Measurements from ENCODE around the gene NDUFB4. TPM values are rescaled to one million over a fixed set of nuclear protein-coding genes. Genes with fewer than 3 reads are reported as not detected.

The NDUFB4 gene
- total RNA-seq, 2 experiments from 2014 or later = 81.3 to 84.0 TPM

- Histone ChIP-seq H3K4me3 (ENCODE audit: low read length) (no peak overlapping the region), H3K36me3 (ENCODE audit: insufficient read depth, low read length) (no peaks in the 10 kb centered on the region), H3K27ac (ENCODE audit: low read depth in 1 of 2, low read length in 2 of 2) (no peak overlapping the region), H3K27me3 (ENCODE audit: control insufficient read depth in 1 of 2, insufficient read depth in 2 of 2, low read length in 2 of 2) (peaks cover 0 to 4% of the 10 kb centered on the region in 2 experiments), H3K9me3 (ENCODE audit: control insufficient read depth in 1 of 2, insufficient read depth in 1 of 2, low read length in 2 of 2) (no peaks in the 10 kb centered on the region), H3K4me1 (ENCODE audit: insufficient read depth, low read length) (no peaks in the 10 kb centered on the region)
- no peak overlapping the region for H3K4me3 Mint-ChIP-seq
- no peaks in the 10 kb centered on the region for H3K36me3 Mint-ChIP-seq (ENCODE audit: low read depth)
- POLR2A ChIA-PET = interaction anchor here (1.1 to 2.2 kb wide), 4 partner anchors 10 to 174 kb away, joined by 5 to 14 read pairs (median 6); partner anchors contain the start of genes GTF2E1, NDUFB4 and RABL3
- intact Hi-C loops (cut with DNase I, micrococcal nuclease) = no loop called here
- CTCF ChIA-PET = interaction anchor here (0.5 to 2.5 kb wide), 6 partner anchors 9 to 245 kb away, joined by 3 to 18 read pairs (median 4); no protein-coding TSS in a partner anchor
- H3K27me3 Mint-ChIP-seq = peaks cover 24% of the 10 kb centered on the region
- ATAC-seq (ENCODE audit: poor library complexity) (no peak), DNase-seq (no peak)
- H3K4me1 Mint-ChIP-seq (ENCODE audit: low read depth) = peaks cover 5% of the 10 kb centered on the region
- no peaks in the 10 kb centered on the region for H3K9me3 Mint-ChIP-seq
- TF ChIP-seq CTCF (IDR thresholded peaks at IDR 0.05) = no peak
- H3K27ac Mint-ChIP-seq = no peak overlapping the region
Observed at GRCh38 chr3:120568202-120568531, 28.0 kb upstream of the NDUFB4 start.

GRCh38 chr3:120568598-120568997 is 27.5 kb upstream of the NDUFB4 start:
- no peak for TF ChIP-seq CTCF (IDR thresholded peaks at IDR 0.05)
- Histone ChIP-seq H3K36me3 (ENCODE audit: insufficient read depth, low read length) (no peaks in the 10 kb centered on the region), H3K27ac (ENCODE audit: low read depth in 1 of 2, low read length in 2 of 2) (no peak overlapping the region), H3K4me1 (ENCODE audit: insufficient read depth, low read length) (no peaks in the 10 kb centered on the region), H3K4me3 (ENCODE audit: low read length) (no peak overlapping the region), H3K27me3 (ENCODE audit: control insufficient read depth in 1 of 2, insufficient read depth in 2 of 2, low read length in 2 of 2) (peaks cover 0 to 4% of the 10 kb centered on the region in 2 experiments), H3K9me3 (ENCODE audit: control insufficient read depth in 1 of 2, insufficient read depth in 1 of 2, low read length in 2 of 2) (no peaks in the 10 kb centered on the region)
- ChIA-PET POLR2A (no interaction called here), CTCF (interaction anchor here (0.9 to 2.5 kb wide), 2 partner anchors 10 to 244 kb away, joined by 3 to 18 read pairs; no protein-coding TSS in a partner anchor)
- Mint-ChIP-seq H3K27ac (no peak overlapping the region), H3K27me3 (peaks cover 24% of the 10 kb centered on the region), H3K4me3 (no peak overlapping the region), H3K36me3 (ENCODE audit: low read depth) (no peaks in the 10 kb centered on the region), H3K9me3 (no peaks in the 10 kb centered on the region), H3K4me1 (ENCODE audit: low read depth) (peaks cover 5% of the 10 kb centered on the region)
- intact Hi-C loops (cut with DNase I, micrococcal nuclease) = no loop called here
- ATAC-seq (ENCODE audit: poor library complexity) = no peak
- no peak for DNase-seq

- Histone ChIP-seq H3K27ac (ENCODE audit: low read depth in 1 of 2, low read length in 2 of 2) (no peak overlapping the region), H3K4me3 (ENCODE audit: low read length) (no peak overlapping the region), H3K9me3 (ENCODE audit: control insufficient read depth in 1 of 2, insufficient read depth in 1 of 2, low read length in 2 of 2) (no peaks in the 10 kb centered on the region), H3K36me3 (ENCODE audit: insufficient read depth, low read length) (no peaks in the 10 kb centered on the region), H3K27me3 (ENCODE audit: control insufficient read depth in 1 of 2, insufficient read depth in 2 of 2, low read length in 2 of 2) (peaks cover 0 to 4% of the 10 kb centered on the region in 2 experiments), H3K4me1 (ENCODE audit: insufficient read depth, low read length) (no peaks in the 10 kb centered on the region)
- ChIA-PET POLR2A (interaction anchor here (0.9 kb wide), 1 partner anchor 27 kb away, joined by 3 read pairs; the partner anchor contains the start of gene NDUFB4), CTCF (no interaction called here)
- Mint-ChIP-seq H3K9me3 (no peaks in the 10 kb centered on the region), H3K4me3 (no peak overlapping the region), H3K27ac (no peak overlapping the region), H3K4me1 (ENCODE audit: low read depth) (peaks cover 5% of the 10 kb centered on the region), H3K36me3 (ENCODE audit: low read depth) (no peaks in the 10 kb centered on the region), H3K27me3 (peaks cover 24% of the 10 kb centered on the region)
- intact Hi-C loops (cut with DNase I, micrococcal nuclease) = no loop called here
- ATAC-seq (ENCODE audit: poor library complexity) = no peak
- no peak for DNase-seq
- TF ChIP-seq CTCF (IDR thresholded peaks at IDR 0.05) = no peak
Observed at GRCh38 chr3:120569222-120570057, 26.7 kb upstream of the NDUFB4 start.
